ENCODE results near the gene IRAK3. TPM values are rescaled to one million over a fixed set of nuclear protein-coding genes. Genes with fewer than 3 reads are reported as not detected.
A peak's percentile ranks its signal among the peaks of the same experiment; 100 is the strongest.
"Not testable (repeated sequence)": the region's sequence is repeated elsewhere in the genome, so short reads cannot be mapped to it uniquely, and the experiment has no call there.

IRAK3 gene
- total and polyA plus RNA-seq, 5 donors from 2014 or later, result 0.23 to 3.6 (median 1.4) TPM

DNA sequence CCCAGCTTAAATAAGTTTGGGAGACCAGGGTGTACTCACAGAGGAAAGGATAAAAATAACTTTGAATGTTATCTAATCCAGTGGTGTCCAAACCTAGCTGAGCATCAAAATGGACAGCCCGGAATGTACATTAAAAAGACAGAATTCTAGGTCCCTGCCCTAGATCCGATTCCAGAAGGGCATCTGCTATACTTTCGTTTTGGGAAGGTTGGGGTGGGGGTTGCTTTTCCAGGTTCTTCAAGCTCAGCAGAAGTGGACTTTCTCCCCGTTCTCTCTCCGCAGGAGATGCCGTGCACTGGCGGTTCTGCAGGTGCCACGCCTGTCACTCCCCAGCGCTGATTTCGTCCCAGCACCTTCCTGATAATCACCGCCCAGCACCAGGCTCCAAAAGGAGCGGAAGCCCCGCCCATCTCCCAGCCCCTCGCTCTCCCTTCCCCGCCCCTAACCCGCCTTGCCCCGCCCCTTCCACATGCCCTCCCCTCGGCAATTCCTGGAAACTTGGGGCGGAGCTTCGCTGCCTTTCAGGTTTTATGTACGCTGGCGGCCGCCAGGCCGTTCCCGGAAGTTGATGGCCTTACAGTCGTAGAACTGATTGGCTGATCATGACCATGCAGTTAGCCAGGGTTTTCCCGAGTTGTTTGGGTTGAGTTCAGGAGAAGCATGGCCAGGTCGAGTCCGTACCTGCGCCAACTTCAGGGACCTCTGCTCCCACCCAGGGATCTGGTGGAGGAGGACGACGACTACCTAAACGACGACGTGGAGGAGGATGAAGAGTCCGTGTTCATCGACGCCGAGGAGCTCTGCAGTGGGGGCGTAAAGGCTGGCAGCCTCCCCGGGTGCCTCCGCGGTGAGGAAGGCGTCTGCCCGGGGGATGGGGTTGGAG lies 113.2 kb downstream of the IRAK3 start, which contains the start of gene HELB:
TSS of gene HELB (plus strand) at position 550 of the 883 bp plus-strand sequence. CDS start at position 661, 111 bp downstream.
- H3K36me3 Mint-ChIP-seq, result peaks cover 27% of the 10 kb centered on the region
- ATAC-seq (ENCODE audit: low read depth in 2 of 2), result peak; percentile 82 to 84
- peaks cover 30 to 47% (median 41%) of the 10 kb centered on the region in 4 donors for H3K4me1 Mint-ChIP-seq

DNA sequence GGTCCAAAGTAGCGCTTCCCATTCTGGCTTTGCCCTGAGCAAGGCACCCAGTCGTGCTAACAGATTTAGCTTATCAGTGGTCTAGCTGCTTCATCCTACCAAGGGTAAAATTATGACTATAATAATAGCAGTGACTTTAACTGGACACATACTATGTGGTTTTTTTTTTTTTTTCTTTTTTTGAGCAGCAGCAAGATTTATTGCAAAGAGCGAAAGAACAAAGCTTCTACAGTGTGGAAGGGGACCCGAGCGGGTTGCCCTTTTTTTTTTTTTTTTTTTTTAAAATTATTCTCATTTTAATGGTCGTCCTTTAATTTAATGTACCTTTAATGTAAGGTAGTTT lies 113.8 kb downstream of the IRAK3 start:
- H3K9me3 ChIP-seq (ENCODE audit: control insufficient read depth in 2 of 2, low read length in 2 of 2), result no peaks in the 10 kb centered on the region
- ATAC-seq (ENCODE audit: low read depth in 2 of 2), result no peak
- H3K27ac ChIP-seq (ENCODE audit: insufficient read depth, low read length, poor library complexity, severe bottlenecking), result peak overlapping the region; percentile 91
- H3K4me1 ChIP-seq (ENCODE audit: control insufficient read depth, insufficient read depth, low read length, poor library complexity, severe bottlenecking), result peaks cover 40% of the 10 kb centered on the region
- no peak for DNase-seq
- H3K27me3 ChIP-seq (ENCODE audit: control insufficient read depth, insufficient read depth, low read length), result no peaks in the 10 kb centered on the region
- Mint-ChIP-seq H3K27me3 (no peaks in the 10 kb centered on the region), H3K4me1 (peaks cover 30 to 47% (median 36%) of the 10 kb centered on the region in 4 donors), H3K27ac (peak overlapping the region; percentile 96 to 100 (median 98)), H3K36me3 (peaks cover 27% of the 10 kb centered on the region), H3K9me3 (peaks cover 0 to 1% (median 0%) of the 10 kb centered on the region in 7 donors), H3K4me3 (peak overlapping the region; percentile 97 to 99 (median 98))
- H3K4me3 ChIP-seq (ENCODE audit: low read depth, low read length), result peak overlapping the region; percentile 98
- H3K36me3 ChIP-seq (ENCODE audit: control insufficient read depth, insufficient read depth, low read length), result peaks cover 17% of the 10 kb centered on the region

More for the DNA sequence above, 113.2 kb downstream of the IRAK3 start, which contains the start of gene HELB:
- peaks cover 42% of the 10 kb centered on the region for H3K4me1 ChIP-seq (ENCODE audit: control insufficient read depth, insufficient read depth, low read length, poor library complexity, severe bottlenecking)
- H3K9me3 ChIP-seq (ENCODE audit: control insufficient read depth in 2 of 2, low read length in 2 of 2), result no peaks in the 10 kb centered on the region
- peak; percentile 81 to 97 (median 95) for DNase-seq
- peaks cover 0 to 1% (median 0%) of the 10 kb centered on the region in 7 donors for H3K9me3 Mint-ChIP-seq
- no peaks in the 10 kb centered on the region for H3K27me3 ChIP-seq (ENCODE audit: control insufficient read depth, insufficient read depth, low read length)
- peaks cover 13% of the 10 kb centered on the region for H3K36me3 ChIP-seq (ENCODE audit: control insufficient read depth, insufficient read depth, low read length)
- H3K4me3 Mint-ChIP-seq, result peak within 1 kb of the TSS; percentile 97 to 99 (median 98)
- H3K27ac ChIP-seq (ENCODE audit: insufficient read depth, low read length, poor library complexity, severe bottlenecking), result peak within 1 kb of the TSS; percentile 91
- H3K27ac Mint-ChIP-seq, result peak within 1 kb of the TSS; percentile 96 to 100 (median 98)
- no peaks in the 10 kb centered on the region for H3K27me3 Mint-ChIP-seq
- peak within 1 kb of the TSS; percentile 98 for H3K4me3 ChIP-seq (ENCODE audit: low read depth, low read length)

DNA sequence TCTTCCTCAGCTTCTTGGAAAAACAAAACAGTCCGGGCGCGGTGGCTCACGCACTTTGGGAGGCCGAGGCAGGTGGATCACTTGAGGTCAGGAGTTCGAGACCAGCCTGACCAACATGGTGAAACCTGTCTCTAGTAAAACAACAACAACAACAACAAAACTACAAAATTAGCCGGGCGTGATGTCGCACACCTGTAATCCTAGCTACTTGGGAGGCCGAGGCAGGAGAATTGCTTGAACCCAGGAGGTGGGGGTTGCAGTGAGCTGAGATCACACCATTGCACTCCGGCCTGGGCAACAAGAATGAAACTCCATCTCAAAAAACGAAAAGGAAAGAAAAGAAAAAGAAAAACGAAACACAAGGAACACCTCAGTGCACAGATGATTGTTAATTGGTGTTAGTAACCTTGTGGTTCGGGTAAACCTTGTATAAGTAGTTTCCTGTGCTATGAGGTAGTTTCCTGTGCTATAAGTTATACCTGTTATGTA lies 114.3 kb downstream of the IRAK3 start:
- Histone ChIP-seq H3K36me3 (ENCODE audit: control insufficient read depth, insufficient read depth, low read length) (peaks cover 23% of the 10 kb centered on the region), H3K4me3 (ENCODE audit: low read depth, low read length) (peak overlapping the region; percentile 98), H3K27ac (ENCODE audit: insufficient read depth, low read length, poor library complexity, severe bottlenecking) (peak overlapping the region; percentile 91), H3K4me1 (ENCODE audit: control insufficient read depth, insufficient read depth, low read length, poor library complexity, severe bottlenecking) (peaks cover 45% of the 10 kb centered on the region)
- not testable (repeated sequence) for H3K27me3 Mint-ChIP-seq; H3K9me3 ChIP-seq (ENCODE audit: control insufficient read depth in 2 of 2, low read length in 2 of 2); H3K9me3 Mint-ChIP-seq; H3K27me3 ChIP-seq (ENCODE audit: control insufficient read depth, insufficient read depth, low read length)
- peak overlapping the region; percentile 96 to 99 (median 98) for H3K27ac Mint-ChIP-seq
- ATAC-seq (ENCODE audit: low read depth in 2 of 2) (peak; percentile 72 to 74), DNase-seq (peak in 2 of 3 donors; percentile 67 to 80)
- peaks cover 32% of the 10 kb centered on the region for H3K36me3 Mint-ChIP-seq
- H3K4me1 Mint-ChIP-seq, result peaks cover 36 to 52% (median 41%) of the 10 kb centered on the region in 4 donors
- H3K4me3 Mint-ChIP-seq, result peak overlapping the region; percentile 97 to 99 (median 98)

Other genes with a start within 250 kb of the IRAK3 start
- gene LLPH, start 58.5 kb upstream of the IRAK3 start, total RNA-seq, result 32.9 TPM
- 10 to 100 TPM; 31.2 to 52.4 (median 40.3) TPM for gene LLPH, start 58.5 kb upstream of the IRAK3 start, polyA plus RNA-seq
- 51.1 TPM for gene TMBIM4, start 19.2 kb upstream of the IRAK3 start, total RNA-seq
- 100 to 1,000 TPM; 313 to 470 (median 385) TPM for gene TMBIM4, start 19.2 kb upstream of the IRAK3 start, polyA plus RNA-seq
- gene HELB, start 113.3 kb downstream of the IRAK3 start, total RNA-seq, result 85.5 TPM
- gene HELB, start 113.3 kb downstream of the IRAK3 start, polyA plus RNA-seq, result 10 to 100 TPM; 21.8 to 30.2 (median 24.5) TPM